Fibroblast of lung (primary cell): Measurements from ENCODE around the gene NR3C2.

Source experiments
- EZH2 ChIP-seq: IDR thresholded peaks from 2 replicates; pipeline ENCODE4 v1.5.1; 2012; ENCODE audit warnings: low read length, control low read depth, mild to moderate bottlenecking; ENCODE audit errors: missing control alignments
- TF ChIP-seq, protein P1 (sequence below), 2 donors: IDR thresholded peaks in 1 of 2; conservative IDR thresholded peaks in 1 of 2; 1 replicate in 1 of 2; 2 replicates in 1 of 2; pipeline ENCODE4 v1.5.1; 2011 to 2012; ENCODE audit warnings: low read length in 2 of 2, control low read depth in 1 of 2, inconsistent platforms in 1 of 2, low read depth in 1 of 2, mild to moderate bottlenecking in 1 of 2

DNA sequence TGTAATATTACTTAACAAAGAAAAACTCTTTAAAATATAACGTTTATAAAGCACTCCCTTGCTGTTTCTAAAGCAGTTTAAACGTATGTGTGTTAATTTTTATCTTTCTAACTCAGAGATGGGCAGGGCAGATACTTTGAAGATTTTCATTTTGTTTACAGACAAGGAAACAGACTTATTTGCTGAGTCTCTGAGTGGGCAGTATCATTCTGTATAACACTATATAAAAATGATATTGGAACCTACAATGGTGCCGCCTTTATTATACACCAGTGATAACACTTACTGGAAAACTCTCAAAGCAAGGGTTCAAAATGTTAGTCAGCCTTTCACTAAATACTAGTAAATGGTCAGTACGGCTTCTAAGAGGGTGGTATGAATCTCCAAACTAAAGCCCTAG, 193.4 kb downstream of the NR3C2 start:
- no peak for TF ChIP-seq EZH2
- TF ChIP-seq, protein P1, sequence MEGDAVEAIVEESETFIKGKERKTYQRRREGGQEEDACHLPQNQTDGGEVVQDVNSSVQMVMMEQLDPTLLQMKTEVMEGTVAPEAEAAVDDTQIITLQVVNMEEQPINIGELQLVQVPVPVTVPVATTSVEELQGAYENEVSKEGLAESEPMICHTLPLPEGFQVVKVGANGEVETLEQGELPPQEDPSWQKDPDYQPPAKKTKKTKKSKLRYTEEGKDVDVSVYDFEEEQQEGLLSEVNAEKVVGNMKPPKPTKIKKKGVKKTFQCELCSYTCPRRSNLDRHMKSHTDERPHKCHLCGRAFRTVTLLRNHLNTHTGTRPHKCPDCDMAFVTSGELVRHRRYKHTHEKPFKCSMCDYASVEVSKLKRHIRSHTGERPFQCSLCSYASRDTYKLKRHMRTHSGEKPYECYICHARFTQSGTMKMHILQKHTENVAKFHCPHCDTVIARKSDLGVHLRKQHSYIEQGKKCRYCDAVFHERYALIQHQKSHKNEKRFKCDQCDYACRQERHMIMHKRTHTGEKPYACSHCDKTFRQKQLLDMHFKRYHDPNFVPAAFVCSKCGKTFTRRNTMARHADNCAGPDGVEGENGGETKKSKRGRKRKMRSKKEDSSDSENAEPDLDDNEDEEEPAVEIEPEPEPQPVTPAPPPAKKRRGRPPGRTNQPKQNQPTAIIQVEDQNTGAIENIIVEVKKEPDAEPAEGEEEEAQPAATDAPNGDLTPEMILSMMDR (conservative IDR thresholded peaks at IDR 0.05 in 1 of 2, IDR thresholded peaks at IDR 0.05 in 1 of 2; ENCODE audit: low read depth in 1 of 2, low read length in 2 of 2), result no peak
